SK-N-SH (cell line): ENCODE results near the gene TBX1. TPM values are rescaled to one million over a fixed set of nuclear protein-coding genes. Genes with fewer than 3 reads are reported as not detected.

Experiments used
- CTCF ChIA-PET: fragments of 300-600, 350-600 bp; formaldehyde crosslinking; extraction: SDS; loops from one replicate; lab custom pipeline; 2021; lab: Yijun Ruan, JAX
- POLR2A ChIA-PET: fragments of 350-600 bp; sonication (Branson Sonifier 250); formaldehyde crosslinking; extraction: SDS; loops from one replicate; lab custom pipeline; 2020; ENCODE audit warnings: antibody characterized with exemption, inconsistent platforms; lab: Yijun Ruan, JAX
- DNase-seq: peaks from one replicate; pipeline ENCODE4 v3.0.0; 2012
- H2AFZ ChIP-seq: fragments of 200-600 bp; sonication (generic); 2 replicates; pipeline ENCODE4 v1.8.1; 2016; ENCODE audit warnings: antibody characterized with exemption, mild to moderate bottlenecking, low read depth
- H3F3A ChIP-seq: fragments of 200-600 bp; sonication (generic); replicated peaks from 2 replicates; pipeline ENCODE3; 2016; ENCODE audit warnings: antibody characterized with exemption, mild to moderate bottlenecking; ENCODE audit not compliant: insufficient read depth
- H3K27ac ChIP-seq, 2 experiments: fragments of 200-500 bp in 1 of 2; fragments of 200-600 bp in 1 of 2; sonication (Bioruptor generic) in 1 of 2; sonication (generic), shearing (Covaris generic) in 1 of 2; 2 replicates each; pipeline versions ENCODE4 v1.5.1 to v1.6.1; 2014 to 2016; ENCODE audit warnings: low read depth in 2 of 2, inconsistent platforms in 1 of 2, low read length in 1 of 2, mild to moderate bottlenecking in 1 of 2, mixed read lengths in 1 of 2
- H3K27me3 ChIP-seq: fragments of 200-600 bp; sonication (generic), shearing (Covaris generic); 2 replicates; pipeline ENCODE4 v1.6.1; 2016; ENCODE audit warnings: mixed run types; ENCODE audit not compliant: insufficient read depth
- H3K36me3 ChIP-seq, 2 experiments: fragments of 200-500 bp in 1 of 2; fragments of 200-600 bp in 1 of 2; sonication (Bioruptor generic) in 1 of 2; sonication (generic) in 1 of 2; replicated peaks in 1 of 2; 2 replicates each; pipeline versions ENCODE3 to v1.5.1; 2014 to 2016; ENCODE audit warnings: low read length in 1 of 2, mild to moderate bottlenecking in 1 of 2; ENCODE audit not compliant: insufficient read depth in 2 of 2, control insufficient read depth in 1 of 2
- H3K4me1 ChIP-seq, 2 experiments: fragments of 200-500 bp in 1 of 2; fragments of 200-600 bp in 1 of 2; sonication (Bioruptor generic) in 1 of 2; sonication (generic), shearing (Covaris generic) in 1 of 2; 2 replicates each; pipeline versions ENCODE4 v1.5.1 to v1.6.1; 2014 to 2016; ENCODE audit warnings: low read depth in 1 of 2, low read length in 1 of 2, mixed run types in 1 of 2; ENCODE audit not compliant: insufficient read depth in 2 of 2, control insufficient read depth in 1 of 2
- H3K4me2 ChIP-seq: fragments of 200-600 bp; sonication (generic), shearing (Covaris generic); 2 replicates; pipeline ENCODE4 v1.6.1; 2017; ENCODE audit warnings: mixed run types
- H3K4me3 ChIP-seq, 2 experiments: fragments of 200-500 bp in 1 of 2; fragments of 200-600 bp in 1 of 2; sonication (Bioruptor generic) in 1 of 2; sonication (generic), shearing (Covaris generic) in 1 of 2; 2 replicates each; pipeline versions ENCODE4 v1.5.1 to v1.8.1; 2014 to 2016; ENCODE audit warnings: low read depth in 2 of 2, inconsistent platforms in 1 of 2, low read length in 1 of 2, mild to moderate bottlenecking in 1 of 2, mixed read lengths in 1 of 2, moderate library complexity in 1 of 2
- H3K79me2 ChIP-seq: fragments of 200-600 bp; sonication (generic); 2 replicates; pipeline ENCODE4 v1.8.1; 2017; ENCODE audit warnings: mild to moderate bottlenecking; ENCODE audit not compliant: insufficient read depth
- H3K9ac ChIP-seq: fragments of 200-600 bp; sonication (generic); 2 replicates; pipeline ENCODE4 v1.6.1; 2017; ENCODE audit warnings: mixed run types
- H3K9me2 ChIP-seq: fragments of 200-600 bp; sonication (generic); 2 replicates; pipeline ENCODE4 v1.6.1; 2017; ENCODE audit warnings: mixed run types
- H3K9me3 ChIP-seq: fragments of 200-600 bp; sonication (generic); 2 replicates; pipeline ENCODE4 v1.6.1; 2017; ENCODE audit warnings: mixed run types, mild to moderate bottlenecking, moderate library complexity
- H4K20me1 ChIP-seq: fragments of 200-600 bp; sonication (generic); 2 replicates; pipeline ENCODE4 v1.6.1; 2017; ENCODE audit warnings: mild to moderate bottlenecking, mixed run types; ENCODE audit not compliant: insufficient read depth
- CTCF ChIP-seq: fragments of 200-600 bp; sonication (generic); IDR thresholded peaks from 2 replicates; pipeline ENCODE4 v1.6.1; 2017; ENCODE audit warnings: antibody characterized with exemption, mild to moderate bottlenecking, moderate library complexity
- GABPA ChIP-seq: IDR thresholded peaks from 2 replicates; pipeline ENCODE4 v1.4.0; 2012; ENCODE audit warnings: low read depth, mild to moderate bottlenecking
- GATA2 ChIP-seq: sonication (generic); formaldehyde crosslinking; IDR thresholded peaks from 2 replicates; pipeline ENCODE4 v1.5.0; 2020; ENCODE audit warnings: mild to moderate bottlenecking, missing genetic modification reagents
- MAX ChIP-seq: IDR thresholded peaks from 2 replicates; pipeline ENCODE4 v1.4.0; 2012; ENCODE audit warnings: low read depth
- MEF2A ChIP-seq: IDR thresholded peaks from 2 replicates; pipeline ENCODE4 v1.4.0; 2012; ENCODE audit warnings: low read depth, borderline replicate concordance
- NFIC ChIP-seq: IDR thresholded peaks from 2 replicates; pipeline ENCODE4 v1.4.0; 2012; ENCODE audit warnings: borderline replicate concordance
- NRF1 ChIP-seq: IDR thresholded peaks from 2 replicates; pipeline ENCODE4 v1.6.1; 2012; ENCODE audit warnings: low read depth, mild to moderate bottlenecking, low read length
- POLR2AphosphoS5 ChIP-seq: IDR thresholded peaks from 2 replicates; pipeline ENCODE4 v1.6.1; 2012; ENCODE audit warnings: low read depth, low read length
- SIN3A ChIP-seq: IDR thresholded peaks from 2 replicates; pipeline ENCODE4 v1.6.1; 2012; ENCODE audit warnings: low read depth, mild to moderate bottlenecking, low read length, moderate library complexity, borderline replicate concordance
- SMC3 ChIP-seq: IDR thresholded peaks from 2 replicates; pipeline ENCODE4 v1.6.1; 2012; ENCODE audit warnings: low read depth, low read length, improper control_type of control experiment
- TCF12 ChIP-seq: IDR thresholded peaks from 2 replicates; pipeline ENCODE4 v1.4.0; 2012
- TEAD4 ChIP-seq: IDR thresholded peaks from 2 replicates; pipeline ENCODE4 v1.4.0; 2012; ENCODE audit warnings: mild to moderate bottlenecking, borderline replicate concordance; ENCODE audit not compliant: insufficient read depth
- USF1 ChIP-seq: IDR thresholded peaks from 2 replicates; pipeline ENCODE4 v1.4.0; 2012; ENCODE audit warnings: low read depth, borderline replicate concordance
- ZBTB33 ChIP-seq: IDR thresholded peaks from 2 replicates; pipeline ENCODE4 v1.4.0; 2012; ENCODE audit warnings: low read depth, borderline replicate concordance
- WGBS: methylation state at CpG from one replicate; pipeline ENCODE4 v1.1.6; 2017; ENCODE audit warnings: low lambda C conversion rate; 5-methylcytosine and 5-hydroxymethylcytosine counted together
- polyA plus RNA-seq, 3 experiments: library from polyadenylated mRNA; depleted of rRNA; stranded (reverse); fragments of >200 nt; gene quantifications; 2 replicates each; pipeline ENCODE4 v1.2.3, GENCODE V29; 2012

Gene TBX1
- polyA plus RNA-seq, 1 of the 3 experiments (the other 2 are of a cell fraction) = not detected

GRCh38 chr22:19749876-19750275 is 10.7 kb upstream of the TBX1 start:
- no peak overlapping the region for H2AFZ ChIP-seq
- H3K9ac ChIP-seq = no peak overlapping the region
- H3K79me2 ChIP-seq = no peaks in the 10 kb centered on the region
- no peaks in the 10 kb centered on the region for H3K36me3 ChIP-seq
- ChIA-PET POLR2A (no interaction called here), CTCF (interaction anchor here (0.6 to 1.0 kb wide), 3 partner anchors 19 to 162 kb away, joined by 3 to 6 read pairs (median 3); no protein-coding TSS in a partner anchor)
- no peak for DNase-seq
- H3K4me2 ChIP-seq = no peak overlapping the region
- 65% methylated on average over 2 of the region's 12 CpGs for WGBS
- no peaks in the 10 kb centered on the region for H4K20me1 ChIP-seq
- no peak overlapping the region for H3K4me3 ChIP-seq
- no peak overlapping the region for H3K27ac ChIP-seq
- no peaks in the 10 kb centered on the region for H3K9me2 ChIP-seq
- peaks cover 0 to 15% of the 10 kb centered on the region in 2 experiments; a peak in 1 of 4 replicates for H3K4me1 ChIP-seq
- H3K27me3 ChIP-seq = peaks cover 14% of the 10 kb centered on the region
- H3F3A ChIP-seq = no peaks in the 10 kb centered on the region
- H3K9me3 ChIP-seq = no peaks in the 10 kb centered on the region
- no peak for TF ChIP-seq TCF12
- TF ChIP-seq POLR2AphosphoS5 = no peak
- TF ChIP-seq SMC3 = no peak
- TF ChIP-seq NFIC = no peak
- TF ChIP-seq ZBTB33 = no peak
- no peak for TF ChIP-seq GABPA
- no peak for TF ChIP-seq SIN3A
- no peak for TF ChIP-seq USF1
- TF ChIP-seq TEAD4 = no peak
- no peak for TF ChIP-seq NRF1
- TF ChIP-seq GATA2 (CRISPR knock-in tag) = no peak
- TF ChIP-seq CTCF = no peak
- TF ChIP-seq MEF2A = no peak
- TF ChIP-seq MAX = no peak
